HG03103 (cell line): Measurements from ENCODE around the gene OR2T11.
"Not testable (repeated sequence)": the region's sequence is repeated elsewhere in the genome, so short reads cannot be mapped to it uniquely, and the experiment has no call there.

Source experiments
- ATAC-seq: cut with Tn5 transposase; IDR thresholded peaks from one replicate; pipeline ENCODE4 v1.9.1; 2021; ENCODE audit warnings: low read depth; ENCODE audit not compliant: unreplicated experiment

Gene OR2T11, protein sequence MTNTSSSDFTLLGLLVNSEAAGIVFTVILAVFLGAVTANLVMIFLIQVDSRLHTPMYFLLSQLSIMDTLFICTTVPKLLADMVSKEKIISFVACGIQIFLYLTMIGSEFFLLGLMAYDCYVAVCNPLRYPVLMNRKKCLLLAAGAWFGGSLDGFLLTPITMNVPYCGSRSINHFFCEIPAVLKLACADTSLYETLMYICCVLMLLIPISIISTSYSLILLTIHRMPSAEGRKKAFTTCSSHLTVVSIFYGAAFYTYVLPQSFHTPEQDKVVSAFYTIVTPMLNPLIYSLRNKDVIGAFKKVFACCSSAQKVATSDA

DNA sequence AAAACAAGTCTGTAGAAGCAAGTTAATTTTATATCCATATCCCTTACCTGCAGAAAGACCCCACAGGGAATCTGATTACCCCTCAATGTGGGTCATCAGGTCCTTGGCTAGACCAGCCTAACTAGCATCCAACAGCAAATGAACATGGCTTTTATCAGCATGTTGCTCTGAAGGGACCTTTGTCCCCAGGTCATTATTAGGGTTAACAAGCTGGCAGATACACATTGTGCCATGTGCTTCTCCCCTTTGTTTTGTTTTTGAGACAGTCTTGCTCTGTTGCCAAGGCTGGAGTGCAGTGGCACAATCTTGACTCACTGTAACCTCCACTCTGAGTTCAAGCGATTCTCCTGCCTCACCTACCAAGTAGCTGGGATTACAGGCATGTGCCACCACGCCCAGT, at the start of gene OR2T11:
Gene OR2T11 (minus strand): TSS at position 101 of the 400 bp plus-strand sequence. CDS start 7,963 bp downstream, outside the sequence.
- not testable (repeated sequence) for ATAC-seq

DNA sequence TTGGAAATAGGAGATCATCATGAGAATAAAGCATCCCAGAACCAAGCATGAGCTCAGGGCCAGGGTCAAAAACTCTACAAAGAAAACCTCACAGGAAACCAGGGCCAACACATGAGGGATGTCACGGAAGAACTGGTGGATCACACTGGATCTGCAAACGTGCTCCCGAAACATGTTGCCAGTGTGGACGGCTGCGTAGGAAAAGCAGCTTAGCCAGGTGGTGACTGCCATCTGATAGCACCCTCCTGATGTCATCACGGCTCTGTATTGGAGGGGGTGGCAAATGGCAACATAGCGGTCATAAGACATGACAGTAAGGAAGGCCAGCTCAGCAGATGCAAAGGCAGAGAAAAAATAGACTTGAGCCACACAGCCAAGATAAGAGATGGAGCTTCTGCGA, 46.8 kb upstream of the OR2T11 start:
- ATAC-seq, result no peak

DNA sequence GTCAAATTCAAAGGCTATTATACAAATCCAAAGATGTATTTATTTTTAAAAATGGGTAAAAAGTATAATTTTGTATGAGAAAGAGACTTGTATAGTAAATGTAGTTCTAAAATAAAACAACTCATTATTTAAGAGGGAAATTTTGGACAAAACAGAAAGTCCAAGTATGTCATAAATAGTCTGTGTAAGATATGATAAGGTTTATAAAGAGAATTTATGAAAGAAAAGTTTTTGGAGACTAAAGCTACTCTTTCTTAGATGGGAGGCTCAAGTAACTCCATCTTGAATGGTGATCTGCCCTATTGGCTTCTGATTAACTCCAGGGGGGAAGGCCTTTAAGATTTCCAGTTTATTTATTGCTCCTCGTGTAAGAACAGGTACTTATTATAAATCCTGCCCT, 35.1 kb upstream of the OR2T11 start:
- no peak for ATAC-seq

DNA sequence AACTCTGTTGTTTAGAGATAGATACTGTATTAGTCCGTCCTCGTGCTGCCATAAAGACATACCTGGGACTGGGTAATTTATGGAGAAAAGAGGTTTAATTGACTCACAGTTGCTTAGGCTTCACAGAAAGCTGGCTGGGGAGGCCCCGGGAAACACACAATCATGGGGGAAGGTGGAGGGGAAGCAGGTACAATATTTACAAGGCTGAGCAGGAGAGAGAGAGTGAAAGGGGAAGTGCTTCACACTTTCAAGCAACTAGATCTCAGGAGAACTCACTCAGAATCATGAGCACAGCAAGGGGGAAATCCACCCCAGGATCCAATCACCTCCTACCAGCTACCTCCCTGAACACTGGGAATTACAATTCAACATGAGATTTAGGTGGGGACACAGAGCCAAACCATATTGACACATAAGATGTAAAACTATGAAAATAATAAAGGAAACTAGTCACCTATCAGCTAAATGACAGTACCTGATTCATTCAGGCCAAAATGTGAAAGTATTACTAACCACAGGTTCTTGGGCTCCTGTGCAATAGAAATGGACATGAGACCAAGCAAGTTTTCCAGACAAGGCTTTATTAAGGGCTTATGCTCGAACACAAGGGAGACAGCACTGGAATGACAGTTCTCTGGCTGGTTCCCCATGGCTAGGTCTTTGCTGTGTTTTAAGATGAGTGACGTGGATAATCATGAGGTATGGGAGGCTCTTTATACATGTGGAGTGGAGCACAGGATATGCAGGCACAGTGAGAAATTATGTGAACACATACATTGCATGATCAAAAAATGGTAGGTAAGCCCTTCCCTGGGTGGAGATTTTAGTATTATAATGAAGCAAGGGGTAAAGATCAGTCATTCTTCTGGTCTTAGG, 28.8 kb upstream of the OR2T11 start:
- peak; percentile 99 for ATAC-seq

DNA sequence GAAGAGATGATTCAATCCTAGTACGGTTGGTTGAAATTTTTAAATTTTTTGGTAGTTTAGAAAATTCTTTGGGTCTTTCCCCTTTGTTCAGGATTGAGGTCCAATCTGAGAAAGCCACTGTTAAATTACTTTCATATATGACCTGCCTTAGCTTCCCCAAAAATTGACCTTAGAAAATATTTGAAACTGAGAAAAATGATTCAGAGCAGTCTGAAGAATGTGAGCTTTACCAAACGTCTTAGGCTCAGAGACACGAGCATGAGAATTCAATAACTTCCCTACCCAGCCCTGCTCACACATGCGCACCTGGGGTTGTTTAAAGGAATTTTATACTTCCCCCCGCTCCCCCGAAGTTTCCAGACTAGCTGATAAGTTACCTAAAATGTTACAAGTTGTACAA, 21.9 kb upstream of the OR2T11 start:
- not testable (repeated sequence) for ATAC-seq

- peak; percentile 53 for ATAC-seq
Observed at GRCh38 chr1:248655354-248655753, 20.5 kb upstream of the OR2T11 start, which contains the start of gene OR2T27. Gene OR2T27, minus strand, starts transcription at chr1:248655528. Its CDS starts 4,644 bp downstream, at chr1:248650884.

GRCh38 chr1:248648770-248649536, 14.1 kb upstream of the OR2T11 start:
- not testable (repeated sequence) for ATAC-seq

- not testable (repeated sequence) for ATAC-seq
Observed at GRCh38 chr1:248645178-248645577, 10.3 kb upstream of the OR2T11 start, which contains the start of gene OR2T35. Gene OR2T35, minus strand, starts transcription at chr1:248645278. Its CDS starts 6,020 bp downstream, at chr1:248639258.

- ATAC-seq, result peak; percentile 56
Observed at GRCh38 chr1:248642971-248643651, 8.2 kb upstream of the OR2T11 start.

DNA sequence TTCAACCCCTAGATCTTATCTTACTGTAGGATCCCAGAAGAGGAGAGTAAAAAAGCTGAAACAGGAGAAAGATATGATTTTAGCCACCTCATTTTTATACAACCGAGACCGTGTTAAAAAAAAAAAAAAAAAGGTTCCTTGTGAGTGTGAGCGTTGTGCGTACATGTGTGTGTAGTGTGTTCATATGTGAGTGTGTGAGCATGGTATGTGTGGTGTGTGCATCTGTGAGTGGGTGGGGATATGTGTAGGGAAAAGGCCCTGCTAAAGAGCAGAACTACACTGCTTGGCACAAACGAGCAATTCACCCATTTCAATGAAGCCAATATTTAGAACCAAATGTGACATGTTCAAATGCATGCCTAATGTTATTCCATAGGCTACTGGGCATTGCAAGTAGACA, 6.7 kb upstream of the OR2T11 start:
- ATAC-seq, result not testable (repeated sequence)

DNA sequence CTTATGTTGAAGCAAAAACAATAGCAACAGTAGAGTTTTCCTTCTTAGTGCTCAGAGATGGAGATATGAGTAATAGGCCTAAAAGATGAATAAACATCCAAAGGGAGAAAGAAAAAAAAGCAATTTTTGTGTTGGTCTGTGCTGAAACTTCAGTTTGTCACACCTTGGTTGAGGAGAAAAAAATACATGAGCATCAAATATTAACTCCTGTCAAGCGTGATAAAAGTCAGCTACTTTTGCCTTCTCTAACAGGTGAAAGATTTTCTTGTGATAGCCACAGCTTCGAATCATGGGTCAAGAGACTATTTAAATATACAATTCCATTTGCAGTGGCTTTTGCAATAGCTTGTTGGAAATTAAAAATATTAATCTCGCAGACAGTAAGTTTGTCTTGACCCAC, 6.0 kb upstream of the OR2T11 start:
- peak; percentile 24 for ATAC-seq

- ATAC-seq, result peak; percentile 43
Observed at GRCh38 chr1:248639652-248640051, 4.8 kb upstream of the OR2T11 start.

DNA sequence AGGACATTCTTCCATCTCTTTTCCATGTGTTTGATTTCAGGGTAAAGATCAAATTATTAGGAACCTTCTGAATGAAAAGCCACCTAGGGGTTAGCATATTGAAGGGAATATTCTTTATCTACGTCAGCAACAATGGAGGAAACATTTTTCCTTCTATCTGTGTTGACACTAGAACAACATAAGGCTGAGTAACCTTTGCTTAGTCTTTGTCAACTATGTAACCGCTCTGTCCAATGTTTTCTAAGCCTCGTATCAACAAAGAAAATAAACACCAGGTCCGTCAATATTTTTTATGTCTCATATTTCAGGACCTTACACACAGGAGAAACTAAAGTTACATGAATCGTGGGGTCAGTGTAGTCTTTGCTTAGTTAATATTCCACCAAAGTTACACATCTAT, 1.7 kb upstream of the OR2T11 start:
- not testable (repeated sequence) for ATAC-seq

GRCh38 chr1:248631354-248632008, 3.4 kb downstream of the OR2T11 start:
- ATAC-seq, result no peak

- ATAC-seq, result no peak
Observed at GRCh38 chr1:248630551-248630950, 4.3 kb downstream of the OR2T11 start.

- peak; percentile 88 for ATAC-seq
Observed at GRCh38 chr1:248627971-248628844, 6.7 kb downstream of the OR2T11 start.

GRCh38 chr1:248625971-248626370, 8.9 kb downstream of the OR2T11 start:
- ATAC-seq, result no peak

GRCh38 chr1:248625166-248625565, 9.7 kb downstream of the OR2T11 start:
- ATAC-seq, result no peak
